ENCODE results near the gene SRMS. TPM values are rescaled to one million over a fixed set of nuclear protein-coding genes. Genes with fewer than 3 reads are reported as not detected.

The SRMS gene
- total RNA-seq: not detected

GRCh38 chr20:63547725-63548480 lies at the start of gene SRMS:
TSS of gene SRMS (minus strand) at chr20:63547749. CDS start at chr20:63547463, 286 bp downstream.
- no peak for DNase-seq

- no peak for DNase-seq
These were observed 48.9 kb upstream of the SRMS start for GRCh38 chr20:63596423-63596822.

GRCh38 chr20:63595416-63596127 lies 48.0 kb upstream of the SRMS start:
- no peak for DNase-seq

GRCh38 chr20:63594043-63594561 lies 46.6 kb upstream of the SRMS start:
- DNase-seq: no peak

- no peak for DNase-seq
These were observed 45.1 kb upstream of the SRMS start for GRCh38 chr20:63592661-63593060.

- DNase-seq: no peak
These were observed 44.3 kb upstream of the SRMS start for GRCh38 chr20:63591786-63592355.

GRCh38 chr20:63591147-63591533 lies 43.6 kb upstream of the SRMS start:
- DNase-seq: no peak

- DNase-seq: no peak
These were observed 42.9 kb upstream of the SRMS start for GRCh38 chr20:63590218-63591146.

- peak; percentile 56 for DNase-seq
These were observed 42.0 kb upstream of the SRMS start for GRCh38 chr20:63589261-63590217.

- no peak for DNase-seq
These were observed 41.1 kb upstream of the SRMS start for GRCh38 chr20:63588641-63589041.

GRCh38 chr20:63587776-63588591 lies 40.4 kb upstream of the SRMS start:
- no peak for DNase-seq

GRCh38 chr20:63587256-63587655 lies 39.7 kb upstream of the SRMS start:
- DNase-seq: no peak

- DNase-seq: no peak
These were observed 39.2 kb upstream of the SRMS start for GRCh38 chr20:63586797-63587196.

GRCh38 chr20:63585616-63586565 lies 38.3 kb upstream of the SRMS start:
- no peak for DNase-seq

GRCh38 chr20:63582382-63583063 lies 35.0 kb upstream of the SRMS start:
- DNase-seq: no peak

GRCh38 chr20:63580796-63581461 lies 33.4 kb upstream of the SRMS start:
- peak; percentile 51 for DNase-seq

- DNase-seq: no peak
These were observed 31.6 kb upstream of the SRMS start for GRCh38 chr20:63579017-63579694.
